HG02610 (cell line): ENCODE data around the gene LCT.
A peak's percentile ranks its signal among the peaks of the same experiment; 100 is the strongest.
"Not testable (repeated sequence)": the region's sequence is repeated elsewhere in the genome, so short reads cannot be mapped to it uniquely, and the experiment has no call there.

Experiments
- ATAC-seq: cut with Tn5 transposase; IDR thresholded peaks from one replicate; pipeline ENCODE4 v1.9.1; 2021; ENCODE audit warnings: mild to moderate bottlenecking, moderate library complexity; ENCODE audit not compliant: unreplicated experiment

LCT gene

GRCh38 chr2:135832891-135833290 is 4.1 kb downstream of the LCT start:
- ATAC-seq, result no peak

- ATAC-seq, result no peak
Measured at GRCh38 chr2:135831180-135831812, 5.7 kb downstream of the LCT start.

GRCh38 chr2:135829378-135830135 is 7.4 kb downstream of the LCT start:
- ATAC-seq, result no peak

GRCh38 chr2:135826544-135826943 is 10.4 kb downstream of the LCT start:
- ATAC-seq, result no peak

- ATAC-seq, result no peak
Measured at GRCh38 chr2:135825550-135826176, 11.3 kb downstream of the LCT start.

GRCh38 chr2:135825131-135825530 is 11.9 kb downstream of the LCT start:
- ATAC-seq, result no peak

- no peak for ATAC-seq
Measured at GRCh38 chr2:135822855-135823254, 14.1 kb downstream of the LCT start.

GRCh38 chr2:135821190-135821589 is 15.8 kb downstream of the LCT start:
- ATAC-seq, result no peak

- peak; percentile 91 for ATAC-seq
Measured at GRCh38 chr2:135820003-135820618, 16.9 kb downstream of the LCT start.

- ATAC-seq, result no peak
Measured at GRCh38 chr2:135818937-135819610, 17.9 kb downstream of the LCT start.

- ATAC-seq, result no peak
Measured at GRCh38 chr2:135817951-135818350, 19.0 kb downstream of the LCT start.

- ATAC-seq, result no peak
Measured at GRCh38 chr2:135817466-135817865, 19.5 kb downstream of the LCT start.

GRCh38 chr2:135815269-135815668 is 21.7 kb downstream of the LCT start:
- ATAC-seq, result no peak

GRCh38 chr2:135812907-135813511 is 24.0 kb downstream of the LCT start:
- no peak for ATAC-seq

- ATAC-seq, result not testable (repeated sequence)
Measured at GRCh38 chr2:135807874-135808273, 29.1 kb downstream of the LCT start.

GRCh38 chr2:135803278-135803677 is 33.7 kb downstream of the LCT start:
- no peak for ATAC-seq

- ATAC-seq, result no peak
Measured at GRCh38 chr2:135802350-135802749, 34.6 kb downstream of the LCT start.

- no peak for ATAC-seq
Measured at GRCh38 chr2:135800513-135801460, 36.2 kb downstream of the LCT start.

GRCh38 chr2:135799738-135800137 is 37.2 kb downstream of the LCT start:
- no peak for ATAC-seq

- ATAC-seq, result no peak
Measured at GRCh38 chr2:135798762-135799161, 38.2 kb downstream of the LCT start.
